Left lobe of liver (tissue), 2 donors: ENCODE measurements around the gene MCCC1. TPM values are rescaled to one million over a fixed set of nuclear protein-coding genes. Genes with fewer than 3 reads are reported as not detected.

Experiments
- ATAC-seq: fragments of 200-7000 bp; cut with Tn5 transposase; one replicate; pipeline ENCODE4 v1.9.1; 2020; ENCODE audit warnings: mild to moderate bottlenecking, moderate library complexity
- DNase-seq: peaks from one replicate; pipeline ENCODE4 v3.0.0-alpha.2; 2020; ENCODE audit warnings: low spot score
- total RNA-seq: library from RNA; stranded (reverse); gene quantifications from one replicate; pipeline ENCODE4 v1.2.1, GENCODE V29; 2021
- donor health status: DM: no; HTN: no; CAD: no; lungs with moderate emphysema.
- donor health status: DM: no; HTN: yes; CAD: no.

MCCC1 gene
- total RNA-seq, 1 donor from 2014 or later, result 46.1 TPM

DNA sequence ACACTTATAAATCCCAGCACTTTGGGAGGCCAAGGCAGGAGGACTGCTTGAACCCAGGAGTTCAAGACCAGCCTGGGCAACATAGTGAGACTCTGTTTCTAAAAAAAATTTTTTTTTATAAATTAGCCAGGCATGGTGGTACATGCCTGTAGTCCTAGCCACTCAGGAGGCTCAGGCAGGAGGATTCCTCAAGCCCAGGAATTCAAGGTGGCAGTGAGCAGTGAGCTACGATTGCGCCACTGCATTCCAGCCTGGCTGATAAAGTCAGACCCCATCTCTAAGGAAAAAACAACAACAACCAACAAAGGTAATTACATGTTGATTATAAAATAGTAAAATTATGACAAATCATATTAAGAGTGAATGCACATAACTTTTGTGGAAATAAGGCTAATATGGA, 40.9 kb downstream of the MCCC1 start:
- ATAC-seq, result no peak
- no peak for DNase-seq

DNA sequence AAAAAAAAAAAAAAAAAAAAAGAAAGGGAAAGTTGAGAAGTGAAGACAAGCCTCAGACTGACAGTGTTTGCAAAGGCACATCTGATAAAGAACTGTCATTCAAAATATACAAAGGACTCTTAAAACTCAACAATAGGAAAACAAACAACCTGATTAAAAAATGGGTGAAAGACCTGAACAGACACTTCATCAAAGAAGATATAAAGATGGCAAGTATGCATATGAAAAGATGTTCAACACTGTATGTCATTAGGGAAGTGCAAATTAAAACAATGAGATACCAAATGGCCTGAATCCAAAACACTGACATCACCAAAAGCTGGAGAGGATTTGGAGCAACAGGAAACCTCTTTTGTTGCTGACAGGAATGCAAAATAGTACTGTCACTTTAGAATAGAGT, 48.6 kb downstream of the MCCC1 start:
- ATAC-seq (no peak), DNase-seq (no peak)

DNA sequence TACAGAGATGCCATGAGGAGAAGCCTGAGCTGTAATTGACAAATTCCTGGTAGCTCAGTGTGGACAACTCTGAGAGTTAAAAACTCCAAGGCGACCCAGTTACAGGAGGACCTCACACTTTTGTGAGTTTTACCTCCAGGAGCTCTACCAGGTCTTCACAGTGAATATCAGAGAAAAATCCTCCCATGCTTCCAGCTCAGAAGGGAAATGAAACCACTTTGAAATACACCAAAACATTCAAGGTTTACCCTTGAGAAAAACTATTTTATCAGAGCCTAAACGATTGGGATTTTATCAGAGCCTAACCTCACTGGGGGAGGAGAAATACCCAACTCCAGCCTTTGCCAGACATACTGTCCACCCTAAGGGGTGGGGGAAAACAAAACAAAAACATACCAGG, 52.4 kb downstream of the MCCC1 start:
- DNase-seq (no peak), ATAC-seq (no peak)

- DNase-seq (no peak), ATAC-seq (no peak)
Observed at GRCh38 chr3:183044547-183045229, 54.6 kb downstream of the MCCC1 start.

DNA sequence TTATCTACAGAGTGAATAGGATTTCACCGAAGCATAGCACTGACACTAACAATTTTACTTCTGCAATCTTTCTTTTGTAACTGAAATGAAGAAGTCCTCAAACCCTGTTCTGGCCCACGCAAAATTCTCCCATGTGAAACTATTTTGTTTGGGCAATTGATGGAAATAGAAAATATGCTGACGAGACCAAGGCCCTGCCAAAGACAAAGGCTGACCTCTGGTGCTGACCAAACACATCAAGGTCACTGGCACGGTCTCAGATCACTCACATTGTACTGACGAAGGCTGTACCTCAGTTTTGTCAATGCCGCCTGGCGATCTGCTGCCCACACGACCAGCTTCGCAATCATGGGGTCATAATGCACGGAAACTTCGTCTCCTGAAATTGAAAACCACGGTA, 60.5 kb downstream of the MCCC1 start:
- ATAC-seq (peak; percentile 94), DNase-seq (peak; percentile 92)

- DNase-seq (no peak), ATAC-seq (peak; percentile 47)
Observed at GRCh38 chr3:183038221-183038620, 61.1 kb downstream of the MCCC1 start.

DNA sequence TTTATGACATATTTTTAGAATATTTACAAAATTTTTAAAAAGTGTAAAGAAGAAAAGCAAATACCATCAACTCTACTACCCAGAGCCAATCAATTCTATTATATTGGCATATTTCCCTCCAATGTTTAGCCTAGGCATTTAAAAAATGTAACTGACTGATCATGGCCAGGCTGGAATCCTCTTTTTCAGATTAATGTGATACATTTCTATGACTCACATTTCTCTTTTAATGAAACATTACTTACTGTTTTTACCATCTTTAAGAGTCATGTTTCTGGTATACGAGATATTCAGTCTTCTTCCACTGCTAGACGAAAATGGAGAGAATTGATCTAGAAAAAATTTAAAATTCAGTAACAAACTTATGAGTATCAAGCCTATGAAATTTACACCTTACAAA, 65.5 kb downstream of the MCCC1 start:
- ATAC-seq (no peak), DNase-seq (no peak)

GRCh38 chr3:183032880-183033555, 66.3 kb downstream of the MCCC1 start:
- DNase-seq, result no peak
- ATAC-seq, result peak; percentile 87

DNA sequence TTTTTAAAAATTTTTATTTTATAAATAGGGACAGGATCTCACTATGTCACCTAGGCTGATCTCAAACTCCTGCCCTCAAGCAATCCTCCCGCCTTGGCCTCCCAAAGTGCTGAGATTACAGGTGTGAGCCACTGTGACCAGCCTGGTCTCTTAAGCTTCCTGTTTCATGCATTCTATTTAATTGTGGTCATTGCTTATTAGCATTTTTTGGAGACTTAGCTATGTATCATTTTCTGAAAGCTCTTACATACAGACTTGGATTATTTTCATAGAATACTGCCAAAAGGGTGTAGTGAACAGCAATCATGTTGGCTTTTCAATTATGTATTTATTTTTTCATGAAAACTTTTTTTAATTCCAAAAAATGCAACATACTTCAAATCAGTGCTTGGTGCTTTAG, 67.5 kb downstream of the MCCC1 start:
- ATAC-seq (no peak), DNase-seq (no peak)

DNA sequence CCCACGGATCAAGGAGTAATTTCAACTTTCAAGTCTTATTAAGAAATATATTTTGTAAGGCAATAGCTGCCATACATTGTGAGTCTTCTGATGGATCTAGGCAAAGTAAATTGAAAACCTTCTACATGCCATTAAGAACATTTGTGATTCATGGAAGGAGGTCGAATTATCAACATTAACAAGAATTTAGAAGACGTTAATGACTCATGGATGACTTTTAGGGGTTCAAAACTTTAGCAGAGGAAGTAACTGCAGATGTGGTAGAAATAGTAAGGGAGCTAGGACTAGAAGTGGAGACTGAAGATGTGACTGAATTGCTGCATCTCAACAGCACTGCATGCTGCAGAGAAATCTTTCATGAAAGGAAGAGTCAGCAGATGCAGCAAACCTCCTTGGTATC, 70.9 kb downstream of the MCCC1 start:
- DNase-seq, result no peak
- ATAC-seq, result no peak

GRCh38 chr3:183027276-183027675, 72.0 kb downstream of the MCCC1 start:
- ATAC-seq, result no peak
- no peak for DNase-seq

DNA sequence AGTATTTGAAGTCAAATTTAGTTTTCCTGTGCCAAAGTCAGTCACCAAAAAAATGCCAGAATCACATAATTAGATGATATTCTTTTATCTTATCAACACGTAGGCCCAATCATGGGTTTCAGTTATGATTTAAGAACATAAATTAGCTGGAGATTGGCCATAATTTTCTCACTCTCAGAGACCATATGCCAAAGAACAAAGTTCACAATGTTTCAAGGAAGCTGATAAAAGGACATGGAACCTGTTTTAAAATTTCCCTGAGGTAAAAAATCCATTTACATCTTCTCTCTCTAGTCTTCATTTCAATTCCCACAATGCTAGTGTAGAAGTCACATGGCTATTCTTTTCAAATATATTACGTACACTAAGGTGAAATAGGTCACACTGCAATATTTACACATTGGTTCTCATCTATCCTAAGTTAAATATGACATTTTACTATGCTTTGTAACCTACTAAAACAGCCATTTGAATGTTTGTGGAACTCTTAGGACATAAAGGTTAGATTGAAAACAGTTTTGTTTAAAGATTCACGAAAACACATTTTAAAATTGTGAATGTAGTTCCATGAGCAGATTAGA, 76.3 kb downstream of the MCCC1 start:
- DNase-seq, result no peak
- peak; percentile 56 for ATAC-seq

GRCh38 chr3:183018421-183019192, 80.7 kb downstream of the MCCC1 start:
- no peak for ATAC-seq

DNA sequence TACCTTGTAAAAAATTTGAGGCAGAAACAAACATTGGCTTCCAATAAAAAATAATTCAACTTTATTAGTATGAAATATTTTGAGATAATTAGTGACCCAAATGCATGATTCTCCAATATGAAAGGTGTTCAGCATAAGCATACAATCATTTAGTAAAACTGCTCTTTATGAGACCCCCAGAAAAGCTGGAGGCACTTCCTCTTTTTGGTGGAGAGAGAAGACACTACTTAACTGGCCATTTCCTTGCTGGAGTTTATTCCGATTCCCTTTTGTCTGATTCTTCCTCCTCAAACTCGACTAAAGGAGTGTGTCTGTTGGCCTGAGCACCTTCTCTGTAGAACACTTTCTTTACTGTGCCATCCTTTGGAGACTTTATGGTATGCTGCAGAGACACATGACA, 84.1 kb downstream of the MCCC1 start:
- no peak for ATAC-seq
- DNase-seq, result no peak

More at GRCh38 chr3:183018421-183019192, 80.7 kb downstream of the MCCC1 start:
- DNase-seq, result no peak

GRCh38 chr3:183013856-183014255, 85.4 kb downstream of the MCCC1 start:
- no peak for DNase-seq
- no peak for ATAC-seq

GRCh38 chr3:183013074-183013473, 86.2 kb downstream of the MCCC1 start:
- DNase-seq (no peak), ATAC-seq (no peak)

GRCh38 chr3:183008800-183009199, 90.5 kb downstream of the MCCC1 start:
- ATAC-seq, result no peak
- DNase-seq, result no peak

- DNase-seq, result no peak
Observed at GRCh38 chr3:183008303-183008702, 91.0 kb downstream of the MCCC1 start.

DNA sequence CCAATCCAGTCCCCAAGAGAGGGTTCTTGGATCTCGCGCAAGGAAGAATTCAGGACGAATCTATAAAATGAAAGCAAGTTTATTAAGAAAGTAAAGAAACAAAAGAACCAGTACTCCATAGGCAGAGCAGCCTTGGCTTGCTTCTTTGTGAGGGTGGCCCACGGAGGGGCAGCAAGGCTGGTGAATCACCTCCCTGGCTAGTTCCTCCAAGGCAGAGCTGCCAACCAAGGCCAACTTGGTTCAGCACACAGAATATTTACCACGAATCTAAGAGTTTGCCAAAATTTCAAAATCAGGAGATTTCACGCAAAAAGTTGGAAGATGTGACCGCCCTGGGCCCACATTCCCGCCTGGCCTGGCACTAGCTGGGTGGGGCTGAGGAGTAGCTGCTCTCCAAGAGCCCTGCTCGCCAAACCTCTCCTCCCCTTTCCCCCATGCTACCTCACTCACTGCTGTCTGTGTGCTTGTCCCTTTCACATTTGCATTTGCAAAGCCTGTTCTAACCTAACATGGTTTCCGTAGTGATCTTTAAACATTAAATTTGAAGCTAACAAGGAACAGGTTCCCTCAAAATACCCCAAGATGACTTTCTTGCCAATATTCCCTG, 92.8 kb downstream of the MCCC1 start:
- DNase-seq (no peak), ATAC-seq (no peak)

More at GRCh38 chr3:183008303-183008702, 91.0 kb downstream of the MCCC1 start:
- ATAC-seq, result no peak

DNA sequence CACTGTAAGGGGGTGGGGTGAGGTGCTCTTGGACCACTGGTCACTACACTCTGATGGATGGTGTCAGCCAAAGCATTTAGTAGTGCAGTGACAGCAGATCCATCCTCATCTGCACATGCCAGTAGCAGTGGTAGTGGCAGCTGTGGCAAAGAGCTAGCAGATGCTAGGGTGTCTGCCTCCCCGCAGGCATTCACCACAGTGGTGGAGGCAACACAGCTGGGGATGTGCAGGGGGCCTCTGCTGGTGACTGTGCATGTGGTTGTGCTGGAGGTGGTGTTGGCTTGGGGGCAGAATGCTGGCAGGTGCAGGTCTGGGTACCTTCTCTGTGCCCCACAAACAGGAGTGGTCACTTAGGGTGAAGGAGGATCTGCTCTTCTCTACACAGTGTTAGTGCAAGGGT, 99.5 kb downstream of the MCCC1 start:
- no peak for ATAC-seq

More for the DNA sequence above, 99.5 kb downstream of the MCCC1 start:
- no peak for DNase-seq
